ENCODE data around the gene MPST. TPM values are rescaled to one million over a fixed set of nuclear protein-coding genes. Genes with fewer than 3 reads are reported as not detected.

The MPST gene
- polyA plus RNA-seq, 1 donor from 2014 or later, result 56.0 TPM

GRCh38 chr22:37018815-37019308 is 680 bp upstream of the MPST start (continued):
- TF ChIP-seq MXI1 (conservative IDR thresholded peaks at IDR 0.05; ENCODE audit: poor library complexity, severe bottlenecking), result no peak
- no peak for TF ChIP-seq EP300 (conservative IDR thresholded peaks at IDR 0.05; ENCODE audit: poor library complexity, severe bottlenecking)
- TF ChIP-seq TAF1 (IDR thresholded peaks at IDR 0.05; ENCODE audit: low read depth), result no peak

- H3K27me3 ChIP-seq (ENCODE audit: insufficient read depth, low read depth, low read length), result no peaks in the 10 kb centered on the region
- peak overlapping the region; percentile 73 for H3K9ac ChIP-seq (ENCODE audit: low read length)
- H3K9me3 ChIP-seq (ENCODE audit: low read length), result no peaks in the 10 kb centered on the region
- H3K9me2 ChIP-seq (ENCODE audit: insufficient read depth, low read length), result no peaks in the 10 kb centered on the region
- peak overlapping the region; percentile 58 for H3K4me2 ChIP-seq (ENCODE audit: low read length)
- H3K4me3 ChIP-seq (ENCODE audit: low read length), result peak overlapping the region; percentile 91
- H2AFZ ChIP-seq (ENCODE audit: low read depth, low read length), result peak overlapping the region; percentile 56
- no peak for TF ChIP-seq MXI1 (conservative IDR thresholded peaks at IDR 0.05; ENCODE audit: poor library complexity, severe bottlenecking)
- TF ChIP-seq EP300 (conservative IDR thresholded peaks at IDR 0.05; ENCODE audit: poor library complexity, severe bottlenecking), result no peak
- TF ChIP-seq RAD21 (conservative IDR thresholded peaks at IDR 0.05), result no peak
- TF ChIP-seq SMC3 (conservative IDR thresholded peaks at IDR 0.05; ENCODE audit: poor library complexity), result no peak
- no peak for TF ChIP-seq EZH2 (IDR thresholded peaks at IDR 0.05; ENCODE audit: borderline replicate concordance, insufficient read depth, low read length, poor library complexity, severe bottlenecking)
- TF ChIP-seq POLR2AphosphoS5 (IDR thresholded peaks at IDR 0.05), result no peak
- no peak for TF ChIP-seq REST (IDR thresholded peaks at IDR 0.05; ENCODE audit: borderline replicate concordance)
- no peak for TF ChIP-seq TAF1 (IDR thresholded peaks at IDR 0.05; ENCODE audit: low read depth)
- TF ChIP-seq CTCF (IDR thresholded peaks at IDR 0.05; ENCODE audit: poor library complexity, severe bottlenecking), result no peak
- H3K79me2 ChIP-seq (replicated peaks; ENCODE audit: insufficient read depth, low read length), result peaks cover 10% of the 10 kb centered on the region
- H3K27ac ChIP-seq (ENCODE audit: low read length), result no peak overlapping the region
- no peaks in the 10 kb centered on the region for H4K20me1 ChIP-seq (ENCODE audit: insufficient read depth)
- no peaks in the 10 kb centered on the region for H3K36me3 ChIP-seq (ENCODE audit: insufficient read depth, low read length)
- H3F3A ChIP-seq (ENCODE audit: insufficient read depth, low read length, poor library complexity, severe bottlenecking), result no peaks in the 10 kb centered on the region
Observed at GRCh38 chr22:37020192-37020479, 594 bp downstream of the MPST start.

GRCh38 chr22:37021041-37021440 is 1.5 kb downstream of the MPST start:
- TF ChIP-seq POLR2AphosphoS5 (IDR thresholded peaks at IDR 0.05) (no peak), REST (IDR thresholded peaks at IDR 0.05; ENCODE audit: borderline replicate concordance) (no peak), MXI1 (conservative IDR thresholded peaks at IDR 0.05; ENCODE audit: poor library complexity, severe bottlenecking) (no peak), CTCF (IDR thresholded peaks at IDR 0.05; ENCODE audit: poor library complexity, severe bottlenecking) (no peak), TAF1 (IDR thresholded peaks at IDR 0.05; ENCODE audit: low read depth) (no peak), RAD21 (conservative IDR thresholded peaks at IDR 0.05) (no peak), EP300 (conservative IDR thresholded peaks at IDR 0.05; ENCODE audit: poor library complexity, severe bottlenecking) (no peak), SMC3 (conservative IDR thresholded peaks at IDR 0.05; ENCODE audit: poor library complexity) (no peak), EZH2 (IDR thresholded peaks at IDR 0.05; ENCODE audit: borderline replicate concordance, insufficient read depth, low read length, poor library complexity, severe bottlenecking) (no peak)
- no peak overlapping the region for H3K4me3 ChIP-seq (ENCODE audit: low read length)
- H3K9ac ChIP-seq (ENCODE audit: low read length), result no peak overlapping the region
- no peaks in the 10 kb centered on the region for H3K36me3 ChIP-seq (ENCODE audit: insufficient read depth, low read length)
- H3K4me2 ChIP-seq (ENCODE audit: low read length), result no peak overlapping the region
- H3K9me3 ChIP-seq (ENCODE audit: low read length), result no peaks in the 10 kb centered on the region
- H3F3A ChIP-seq (ENCODE audit: insufficient read depth, low read length, poor library complexity, severe bottlenecking), result no peaks in the 10 kb centered on the region
- no peaks in the 10 kb centered on the region for H3K27me3 ChIP-seq (ENCODE audit: insufficient read depth, low read depth, low read length)
- H3K9me2 ChIP-seq (ENCODE audit: insufficient read depth, low read length), result no peaks in the 10 kb centered on the region
- H3K27ac ChIP-seq (ENCODE audit: low read length), result no peak overlapping the region
- no peak overlapping the region for H2AFZ ChIP-seq (ENCODE audit: low read depth, low read length)
- H4K20me1 ChIP-seq (ENCODE audit: insufficient read depth), result no peaks in the 10 kb centered on the region
- H3K79me2 ChIP-seq (replicated peaks; ENCODE audit: insufficient read depth, low read length), result peaks cover 10% of the 10 kb centered on the region
